PC-9 (cell line): Measurements from ENCODE around the gene FLYWCH2. TPM values are rescaled to one million over a fixed set of nuclear protein-coding genes. Genes with fewer than 3 reads are reported as not detected.

Experiments
- total RNA-seq: library from RNA; stranded (reverse); gene quantifications from 2 replicates; pipeline ENCODE4 v1.2.3, GENCODE V29; 2021

FLYWCH2 gene
- total RNA-seq, 1 experiment from 2014 or later, result 41.5 TPM

Other genes starting within 250 kb of the FLYWCH2 start
- 60.4 and 66.5 TPM in 2 replicates for gene KCTD5, start 200.7 kb upstream of the FLYWCH2 start, total RNA-seq
- gene PRSS27, start 163.0 kb upstream of the FLYWCH2 start, total RNA-seq, result 14.8 and 21.2 TPM in 2 replicates
- 679 and 746 TPM in 2 replicates for gene SRRM2, start 130.6 kb upstream of the FLYWCH2 start, total RNA-seq
- gene ELOB, start 105.9 kb upstream of the FLYWCH2 start, total RNA-seq, result 259 and 401 TPM in 2 replicates
- 0.23 and 0.33 TPM in 2 replicates for gene PRSS33, start 95.7 kb upstream of the FLYWCH2 start, total RNA-seq
- gene PRSS41, start 84.7 kb upstream of the FLYWCH2 start, total RNA-seq, result not detected in 2 replicates
- 61.2 and 77.4 TPM in 2 replicates for gene PRSS21, start 66.0 kb upstream of the FLYWCH2 start, total RNA-seq
- 19.9 and 23.4 TPM in 2 replicates for gene ZG16B, start 52.9 kb upstream of the FLYWCH2 start, total RNA-seq
- gene PRSS22, start 25.0 kb upstream of the FLYWCH2 start, total RNA-seq, result 98.2 and 99.7 TPM in 2 replicates
- gene FLYWCH1, start 28.7 kb downstream of the FLYWCH2 start, total RNA-seq, result 79.9 and 84.8 TPM in 2 replicates
- 8.4 and 16.2 TPM in 2 replicates for gene KREMEN2, start 81.1 kb downstream of the FLYWCH2 start, total RNA-seq
- gene PAQR4, start 86.1 kb downstream of the FLYWCH2 start, total RNA-seq, result 33.6 and 40.7 TPM in 2 replicates
- 105 and 112 TPM in 2 replicates for gene PKMYT1, start 97.2 kb downstream of the FLYWCH2 start, total RNA-seq
- gene CLDN9, start 129.7 kb downstream of the FLYWCH2 start, total RNA-seq, result 14.3 and 16.4 TPM in 2 replicates
- gene CLDN6, start 135.0 kb downstream of the FLYWCH2 start, total RNA-seq, result 0.26 and 0.38 TPM in 2 replicates
- 226 and 242 TPM in 2 replicates for gene TNFRSF12A, start 137.2 kb downstream of the FLYWCH2 start, total RNA-seq
- 118 and 186 TPM in 2 replicates for gene HCFC1R1, start 140.7 kb downstream of the FLYWCH2 start, total RNA-seq
- 69.9 and 109 TPM in 2 replicates for gene THOC6, start 140.8 kb downstream of the FLYWCH2 start, total RNA-seq
- gene BICDL2, start 153.7 kb downstream of the FLYWCH2 start, total RNA-seq, result 57.9 and 68.7 TPM in 2 replicates
- gene MMP25, start 163.3 kb downstream of the FLYWCH2 start, total RNA-seq, result 0.28 and 0.83 TPM in 2 replicates
- gene IL32, start 182.4 kb downstream of the FLYWCH2 start, total RNA-seq, result 1.5 and 2.2 TPM in 2 replicates
- 0.23 TPM in 1 of 2 replicates, not detected in the other for gene ZSCAN10, start 216.1 kb downstream of the FLYWCH2 start, total RNA-seq
- 17.4 and 18.0 TPM in 2 replicates for gene ZNF205, start 229.4 kb downstream of the FLYWCH2 start, total RNA-seq